ENCODE results near the gene TAS2R16.

TAS2R16 gene, protein sequence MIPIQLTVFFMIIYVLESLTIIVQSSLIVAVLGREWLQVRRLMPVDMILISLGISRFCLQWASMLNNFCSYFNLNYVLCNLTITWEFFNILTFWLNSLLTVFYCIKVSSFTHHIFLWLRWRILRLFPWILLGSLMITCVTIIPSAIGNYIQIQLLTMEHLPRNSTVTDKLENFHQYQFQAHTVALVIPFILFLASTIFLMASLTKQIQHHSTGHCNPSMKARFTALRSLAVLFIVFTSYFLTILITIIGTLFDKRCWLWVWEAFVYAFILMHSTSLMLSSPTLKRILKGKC

DNA sequence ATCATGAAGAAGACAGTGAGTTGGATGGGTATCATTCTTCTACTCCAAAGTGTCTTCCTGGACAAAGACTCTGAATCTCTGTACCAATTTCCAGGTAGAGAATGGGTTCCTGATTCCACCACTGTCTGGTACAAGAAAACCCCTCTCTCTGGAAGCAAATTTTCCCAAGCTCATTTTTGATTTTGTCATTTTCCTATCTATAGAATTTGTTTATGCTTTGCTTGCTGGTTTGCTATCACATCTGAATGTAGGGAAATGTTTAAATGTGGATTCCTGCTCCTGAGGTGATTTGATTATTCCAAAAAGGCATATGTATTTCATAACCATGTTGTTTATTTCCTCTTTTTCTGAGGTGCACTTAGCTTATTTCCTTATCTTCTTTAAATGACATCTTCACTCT is at the start of gene TAS2R16:
Gene TAS2R16 (minus strand): TSS at position 101 of the 400 bp plus-strand sequence. CDS start 66 bp downstream, at position 35.
- no peak for DNase-seq

DNA sequence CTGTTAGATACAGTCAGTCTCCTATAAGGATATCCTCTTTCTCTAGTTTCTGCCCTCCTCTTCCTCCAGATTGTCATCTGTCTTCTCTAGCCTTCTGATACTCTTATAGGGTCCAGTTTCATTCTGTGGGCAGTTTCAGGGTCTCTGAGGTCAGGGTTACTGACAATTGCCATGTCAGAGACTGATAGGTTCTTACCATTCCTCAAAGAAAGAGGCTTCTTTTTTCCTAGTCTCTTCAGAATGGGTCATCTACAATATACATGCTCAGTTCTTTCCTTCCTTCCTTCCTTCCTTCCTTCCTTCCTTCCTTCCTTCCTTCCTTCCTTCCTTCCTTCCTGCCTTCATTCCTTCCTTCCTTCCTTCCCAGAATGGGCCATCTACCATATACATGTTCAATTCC is 48.1 kb upstream of the TAS2R16 start:
- DNase-seq, result no peak

DNA sequence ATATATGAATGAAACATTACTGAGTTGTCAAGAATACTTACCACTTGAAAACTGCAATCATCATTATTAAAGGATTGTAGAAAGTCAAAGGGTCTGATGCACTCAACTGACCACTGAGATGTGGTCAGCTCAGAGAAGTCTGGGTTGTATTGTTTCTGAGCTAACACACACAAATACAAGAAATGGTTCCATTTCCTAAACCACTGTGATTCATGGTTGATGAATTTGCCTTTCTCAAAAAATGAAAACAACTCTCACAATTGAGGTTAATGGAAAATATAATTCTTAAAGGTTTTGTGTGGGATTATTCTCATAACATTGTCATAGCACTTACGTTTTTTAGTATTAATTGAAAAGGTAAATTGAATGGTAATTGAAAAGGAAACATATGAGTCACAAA is 45.6 kb upstream of the TAS2R16 start:
- no peak for DNase-seq

DNA sequence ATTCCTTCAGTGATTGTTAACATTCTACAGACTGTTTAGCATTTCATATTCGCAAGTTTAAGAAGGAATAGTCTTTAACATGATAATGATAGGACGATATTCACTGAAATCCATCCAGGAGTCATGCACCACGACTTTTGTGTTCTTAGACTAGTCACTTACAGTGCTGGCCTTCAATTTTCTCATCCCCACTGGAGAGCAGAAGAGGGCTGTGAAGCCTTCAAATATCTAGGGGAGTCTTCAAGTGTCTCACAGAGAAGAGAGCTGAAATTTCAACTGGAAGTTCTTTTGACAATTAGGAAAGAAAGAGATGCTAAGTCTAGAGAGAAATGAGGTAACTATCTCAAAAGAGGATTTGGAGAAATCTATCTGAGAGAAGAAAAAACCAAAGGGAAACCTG is 43.8 kb upstream of the TAS2R16 start:
- DNase-seq, result no peak

DNA sequence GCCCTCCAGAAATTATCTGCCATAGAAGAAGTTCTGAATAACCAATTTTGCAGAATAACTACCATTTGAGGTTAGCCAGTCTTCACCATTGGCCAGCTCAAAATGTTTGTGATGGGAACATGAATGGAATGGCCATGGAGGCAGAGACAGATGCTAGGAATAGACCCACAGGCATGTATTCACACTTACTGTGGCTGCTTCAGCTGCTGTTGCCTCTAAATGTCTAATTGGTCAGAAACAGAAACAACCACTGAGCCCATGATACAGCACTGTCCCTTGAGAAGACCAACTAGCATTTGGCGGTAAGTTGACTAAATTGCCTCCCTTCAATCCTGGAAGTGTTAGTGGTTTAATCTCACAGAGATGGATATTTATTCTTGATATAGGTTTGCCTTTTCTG is 38.6 kb upstream of the TAS2R16 start:
- DNase-seq, result no peak

DNA sequence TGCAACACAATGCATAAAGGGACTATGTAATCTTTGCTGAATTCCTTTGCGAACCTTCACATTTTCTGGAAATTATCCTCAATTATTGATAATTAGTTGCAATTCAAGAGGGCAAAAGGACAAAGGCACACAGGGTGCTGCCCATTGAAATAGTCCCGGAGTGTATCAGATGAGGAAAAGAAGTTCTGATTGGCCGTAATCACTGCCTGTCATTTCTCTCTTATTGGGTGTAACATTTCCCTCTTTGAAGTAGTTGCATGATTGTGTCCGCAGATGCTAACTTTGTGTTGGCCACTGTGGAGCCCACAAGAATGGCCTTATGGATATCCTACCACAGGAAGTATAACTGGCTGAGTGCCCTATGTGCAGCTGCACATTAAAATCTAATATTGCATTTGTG is 35.1 kb upstream of the TAS2R16 start:
- peak; percentile 68 for DNase-seq

DNA sequence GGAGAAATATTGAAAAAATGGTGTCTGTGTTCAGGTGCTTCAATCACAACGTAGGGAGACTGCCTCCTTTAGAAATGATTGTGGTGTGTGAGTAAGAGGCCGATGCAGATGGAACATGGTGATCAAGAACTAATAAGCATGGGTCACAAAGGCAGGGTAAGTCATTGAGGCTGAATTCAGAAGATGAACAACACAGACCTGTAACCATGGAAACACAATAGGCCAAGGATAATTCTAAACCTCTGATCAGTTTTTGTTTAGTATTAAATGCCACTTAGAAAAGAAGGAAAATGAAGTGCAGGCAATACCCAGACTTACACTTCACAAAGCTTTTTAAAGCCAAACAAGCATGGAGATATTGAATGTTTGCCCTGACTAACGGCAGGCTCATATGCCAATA is 32.8 kb upstream of the TAS2R16 start:
- no peak for DNase-seq

DNA sequence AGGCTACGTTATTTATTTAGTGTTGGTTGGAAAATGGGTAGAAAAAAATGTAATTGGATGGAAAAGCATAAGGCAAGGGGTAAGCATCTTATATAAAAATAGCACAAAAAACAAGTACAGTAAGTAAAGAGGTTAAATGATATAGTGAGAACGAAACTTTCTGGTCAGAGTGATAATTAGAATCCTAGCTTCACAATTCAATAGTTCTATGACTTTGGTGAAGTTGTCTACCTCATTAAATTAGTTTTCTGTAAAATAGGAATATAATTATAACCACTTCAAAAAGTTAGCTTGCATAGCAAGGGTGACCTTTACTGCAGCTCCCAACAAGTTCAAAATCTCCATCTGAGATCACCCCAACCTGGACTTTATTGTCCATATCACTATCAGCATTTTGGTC is 30.8 kb upstream of the TAS2R16 start:
- DNase-seq, result no peak

DNA sequence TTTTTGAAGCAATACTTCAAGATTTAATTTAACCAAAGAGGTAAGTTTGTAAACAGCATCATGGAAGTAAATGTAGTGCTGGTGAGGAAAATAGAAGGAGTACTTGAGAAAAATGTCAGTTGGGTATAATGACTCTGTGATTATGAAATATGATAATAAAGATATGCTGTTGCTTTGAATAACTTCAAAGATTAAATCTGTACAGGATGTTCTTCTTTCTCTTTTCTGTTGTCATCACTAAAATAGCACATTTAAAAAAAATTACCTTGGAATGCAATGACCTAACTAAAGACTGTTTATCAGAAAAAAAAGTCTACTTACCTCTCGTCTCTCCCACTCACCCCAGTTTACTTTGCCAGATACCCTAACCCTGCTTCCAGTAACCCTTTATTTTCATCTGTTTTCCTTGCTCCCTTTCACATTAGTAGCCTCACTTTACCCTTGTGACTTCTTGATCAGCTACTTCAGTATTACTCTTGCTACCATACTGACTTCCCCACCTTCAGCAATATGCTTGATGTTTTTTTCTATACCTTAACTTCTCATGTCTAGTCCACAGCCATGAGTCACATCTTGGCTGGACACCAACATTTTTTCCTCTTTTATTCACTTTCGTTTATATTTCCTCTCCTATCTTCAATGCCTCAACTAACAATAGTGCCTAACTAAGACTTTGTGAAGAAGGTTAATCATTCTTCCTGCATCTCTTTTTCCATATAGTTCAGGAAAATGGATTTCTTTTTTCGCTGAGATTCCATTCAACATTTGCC is 29.7 kb upstream of the TAS2R16 start:
- DNase-seq, result no peak

DNA sequence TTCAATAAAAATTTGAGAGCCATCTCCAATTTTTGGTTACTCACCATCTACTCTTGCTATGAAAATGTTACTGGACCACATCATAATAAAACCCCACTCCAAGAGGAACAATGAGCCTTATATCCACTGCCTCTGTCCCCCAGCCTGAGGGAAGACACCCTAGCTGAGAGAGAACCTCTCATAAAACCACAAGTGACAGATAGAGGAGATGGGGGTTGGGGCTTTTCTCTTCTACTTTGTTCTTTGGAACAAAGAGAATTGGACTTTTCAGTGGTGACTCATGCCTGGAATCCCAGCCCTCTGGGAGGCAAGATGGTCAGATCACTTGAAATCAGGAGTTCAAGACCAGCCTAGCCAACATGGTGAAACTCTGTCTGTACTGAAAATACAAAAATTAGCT is 27.6 kb upstream of the TAS2R16 start:
- no peak for DNase-seq

DNA sequence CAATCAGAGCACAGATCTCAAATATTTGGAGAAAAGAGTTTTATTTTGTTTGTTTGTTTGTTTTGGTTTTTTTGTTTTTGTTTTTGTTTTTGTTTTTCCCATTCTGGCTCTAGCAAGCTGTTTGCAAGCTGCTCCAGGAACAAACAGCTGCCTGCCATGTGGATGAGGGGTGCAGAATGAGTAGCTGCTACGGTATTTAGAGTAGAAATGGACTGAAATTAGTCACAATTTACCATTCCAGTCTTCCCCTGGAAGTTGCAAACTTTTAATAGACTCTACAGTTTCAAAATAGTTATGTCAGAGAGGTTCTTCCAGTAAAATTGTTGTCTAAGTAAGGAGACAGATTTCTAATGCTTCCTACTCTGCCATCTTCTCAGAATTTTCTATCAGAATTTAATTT is 27.1 kb upstream of the TAS2R16 start:
- no peak for DNase-seq

DNA sequence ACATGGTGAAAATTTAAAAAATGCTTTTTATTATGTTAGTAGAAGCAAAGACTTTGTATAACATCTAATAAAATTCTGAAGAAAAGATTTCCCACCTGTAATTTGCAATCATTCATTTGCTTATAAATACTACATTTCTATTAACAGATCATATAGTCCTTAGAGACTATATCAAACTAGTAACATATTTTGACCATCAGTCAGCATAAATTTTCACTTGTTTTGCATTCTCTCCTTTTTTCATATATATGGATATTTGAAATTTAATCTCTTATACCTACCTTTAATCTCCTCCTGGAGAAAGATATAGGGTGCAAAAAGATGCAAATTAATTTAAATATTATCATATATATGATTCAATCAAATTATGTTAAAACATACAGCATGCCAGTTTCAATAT is 16.9 kb upstream of the TAS2R16 start:
- no peak for DNase-seq

DNA sequence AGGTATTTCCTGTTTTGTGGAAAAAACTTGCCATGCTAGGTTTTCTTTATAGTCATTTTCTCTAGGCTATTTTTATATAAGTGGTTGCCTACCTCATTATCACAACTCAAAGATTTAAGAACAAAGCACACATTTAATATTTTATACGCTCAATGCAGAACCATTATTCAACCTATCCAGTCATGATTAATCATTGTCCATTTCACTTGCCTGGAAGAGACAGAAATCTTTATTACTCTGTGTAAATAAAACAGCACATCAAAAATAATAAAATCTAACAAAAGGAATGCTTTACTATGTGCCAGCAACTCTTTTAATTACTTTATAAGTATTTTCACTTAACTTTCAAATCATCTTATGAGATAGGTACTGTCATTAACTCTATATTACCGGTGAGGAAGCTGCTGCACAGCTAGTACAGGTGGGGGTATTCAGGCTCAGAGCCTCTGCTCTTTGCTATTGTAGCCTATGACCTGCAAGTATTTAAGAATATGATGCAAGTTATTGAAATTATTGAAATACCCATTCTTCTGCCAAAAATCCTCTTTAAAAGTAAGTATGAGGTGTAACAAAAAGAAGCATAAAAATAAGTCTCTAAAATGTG is 16.4 kb upstream of the TAS2R16 start:
- DNase-seq, result no peak

DNA sequence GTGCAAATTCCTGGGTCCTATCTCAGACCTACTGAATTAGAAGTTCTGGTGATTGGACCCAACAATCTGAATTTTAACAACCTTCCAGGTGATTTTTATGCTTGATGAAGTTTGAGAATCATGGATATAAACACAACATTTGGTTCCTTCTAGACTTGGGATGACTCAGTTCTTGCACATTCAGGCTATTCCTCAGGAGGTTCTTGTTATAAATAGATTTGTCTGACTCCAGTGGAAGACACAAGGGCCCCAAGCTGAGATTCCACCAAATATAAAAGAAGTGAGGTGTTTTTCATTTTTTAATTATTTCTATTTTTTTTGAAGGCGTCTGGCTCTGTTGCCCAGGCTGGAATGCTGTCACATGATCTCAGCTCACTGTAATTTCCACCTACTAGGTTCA is 9.4 kb upstream of the TAS2R16 start:
- no peak for DNase-seq

DNA sequence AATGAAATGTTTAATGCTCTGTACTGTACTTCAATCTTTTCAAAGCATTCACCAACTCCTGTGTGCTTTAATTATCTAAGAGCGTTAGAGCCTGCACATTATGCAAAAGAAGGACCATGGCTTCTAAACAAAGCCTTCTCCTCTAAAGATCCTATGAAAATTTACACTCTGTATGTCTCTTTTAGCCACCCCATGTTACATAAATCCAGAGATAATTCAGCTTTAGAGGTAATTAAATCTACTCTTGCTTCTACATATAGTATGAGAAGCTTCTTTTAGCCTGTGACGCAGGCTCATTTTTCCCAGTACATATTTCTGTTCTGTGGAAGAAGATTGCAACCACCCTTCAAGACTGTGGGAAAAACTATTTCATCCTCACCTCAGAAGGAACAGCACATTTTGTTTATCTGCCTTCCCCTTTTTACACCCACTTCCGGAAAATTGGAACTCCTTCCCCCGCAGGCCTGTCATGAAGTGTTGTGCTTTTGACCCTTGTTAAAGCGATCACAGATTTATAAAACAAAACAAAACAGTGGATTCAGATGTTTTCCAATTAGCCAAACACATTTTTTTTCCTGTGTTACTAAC is 8.1 kb upstream of the TAS2R16 start:
- DNase-seq, result no peak

DNA sequence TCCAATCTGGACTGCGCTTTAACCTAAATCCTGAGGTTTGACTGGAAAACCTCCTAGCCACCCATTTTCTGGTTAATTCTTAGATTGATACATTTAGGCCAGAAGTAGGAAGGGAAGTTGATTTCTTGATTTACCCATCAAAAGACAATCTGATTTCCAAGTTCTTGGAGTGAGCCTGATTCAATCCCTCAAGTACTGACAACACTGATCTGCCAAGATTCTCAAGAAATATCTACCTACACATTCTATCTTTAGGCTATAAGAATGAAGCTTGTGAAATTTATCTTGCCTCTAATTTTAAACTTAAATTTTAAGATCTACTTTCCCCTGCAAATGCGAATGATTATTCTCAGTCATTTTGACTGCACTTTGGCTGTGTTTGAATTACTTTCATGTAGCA is 5.9 kb downstream of the TAS2R16 start:
- DNase-seq, result no peak

DNA sequence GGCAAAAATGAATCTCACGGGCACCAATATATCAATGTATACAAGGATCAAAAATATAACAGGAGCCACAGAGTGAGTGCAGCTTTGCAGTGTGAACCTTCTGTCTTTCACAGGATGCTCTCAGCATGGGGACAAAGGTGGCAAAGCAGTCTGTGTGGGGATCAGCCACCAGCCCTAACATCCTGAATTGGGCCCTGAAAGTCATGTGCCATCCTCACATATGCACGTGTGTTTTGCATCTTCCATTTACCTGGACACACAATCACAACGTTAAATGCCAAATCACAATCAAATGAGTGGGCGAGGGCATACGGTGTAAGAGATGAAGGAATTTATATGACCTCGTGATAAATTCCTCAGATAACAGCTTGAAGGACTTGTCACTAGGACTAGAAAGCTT is 6.5 kb downstream of the TAS2R16 start:
- no peak for DNase-seq

DNA sequence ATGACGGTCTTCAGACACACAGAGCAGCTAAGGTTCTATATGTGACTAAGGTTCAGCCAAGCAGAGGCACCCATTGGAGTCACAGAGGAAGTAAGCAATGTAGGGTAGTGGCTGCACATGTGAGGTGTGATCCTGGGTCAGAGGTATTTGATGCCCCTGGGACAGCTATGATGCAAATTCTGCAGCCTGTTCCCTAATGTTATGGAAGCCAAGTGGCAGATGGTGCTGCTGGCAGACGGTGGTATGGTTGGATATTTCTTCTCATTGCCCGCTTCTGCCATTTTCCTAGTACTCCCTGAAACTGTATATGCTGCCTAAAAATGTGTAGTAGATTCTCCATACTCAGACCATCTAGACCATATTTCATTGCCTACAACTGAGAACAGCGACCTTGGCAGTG is 7.2 kb downstream of the TAS2R16 start:
- no peak for DNase-seq

DNA sequence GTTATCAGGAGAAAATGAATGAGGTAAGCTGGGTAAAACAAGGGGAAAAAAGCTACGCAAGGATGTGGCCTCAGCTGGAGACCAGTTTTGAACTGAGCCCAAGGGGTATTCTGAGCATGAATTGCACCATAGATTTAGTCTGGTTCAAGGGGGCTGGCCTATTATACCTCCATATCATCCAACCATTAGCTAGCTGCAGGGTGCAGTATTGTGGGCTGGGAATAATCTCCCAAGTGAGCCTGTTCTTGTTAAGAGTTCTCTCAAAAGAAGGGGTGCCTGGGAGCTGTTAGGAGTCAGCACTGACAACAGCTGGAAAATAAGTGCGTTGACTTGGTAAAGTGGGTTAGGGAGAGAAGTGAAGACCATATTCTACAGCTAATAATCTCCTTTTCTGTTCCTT is 8.0 kb downstream of the TAS2R16 start:
- no peak for DNase-seq

DNA sequence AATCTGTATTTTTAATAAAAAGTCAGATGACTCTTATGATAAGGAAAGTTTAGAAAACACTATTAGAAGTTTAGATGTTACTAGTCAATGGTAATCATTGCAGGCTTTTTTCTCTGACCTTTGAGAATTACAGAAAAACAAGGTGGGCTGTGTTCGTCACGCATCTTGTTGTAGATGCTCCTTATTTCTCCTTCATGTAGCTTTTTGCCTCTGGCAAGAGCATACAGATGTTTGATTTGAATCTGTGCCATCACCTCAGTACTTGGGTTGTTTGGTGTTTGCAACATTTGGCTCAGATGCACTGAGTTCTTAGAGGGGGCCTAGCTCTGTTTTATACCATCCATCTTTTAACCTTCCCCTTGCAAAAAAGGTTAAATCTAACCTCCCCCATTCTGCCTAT is 11.5 kb downstream of the TAS2R16 start:
- DNase-seq, result no peak

DNA sequence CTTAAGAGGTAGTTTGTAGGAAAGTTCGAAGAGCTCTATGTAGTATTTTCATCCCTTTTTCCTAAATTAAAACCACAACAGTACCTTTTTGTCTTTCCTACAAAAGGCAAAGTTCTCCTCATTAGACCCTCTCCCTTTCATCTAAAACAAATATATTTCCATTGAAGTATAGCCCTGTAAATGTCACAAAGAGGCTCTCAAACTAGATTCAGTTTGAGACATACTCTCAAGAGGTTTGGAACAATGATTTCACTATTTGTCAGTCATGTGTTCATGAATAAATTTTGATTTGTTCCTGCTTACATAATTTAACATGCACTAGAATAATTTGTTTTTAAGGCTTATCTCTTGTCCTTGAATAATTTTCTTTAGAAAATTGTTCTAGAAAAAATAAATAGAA is 12.2 kb downstream of the TAS2R16 start:
- DNase-seq, result no peak

DNA sequence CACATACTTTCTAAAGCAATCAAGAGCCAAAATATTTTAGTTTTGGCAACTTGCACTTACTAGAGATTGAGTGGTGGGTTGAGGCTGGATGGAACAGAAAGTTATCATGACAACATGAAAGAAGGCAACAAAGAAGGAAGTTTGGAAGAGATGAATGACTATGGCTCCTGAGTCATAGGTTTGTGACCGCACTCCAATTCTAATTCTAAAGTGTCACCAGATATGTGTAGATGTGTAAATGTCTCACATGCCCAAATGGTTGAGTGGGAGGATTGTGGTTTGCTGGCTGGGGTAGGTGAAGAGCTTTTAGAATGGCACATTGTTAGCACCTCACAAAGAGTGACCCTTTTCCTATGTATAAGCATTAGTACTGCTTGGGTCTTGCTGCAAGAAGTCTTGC is 20.2 kb downstream of the TAS2R16 start:
- DNase-seq, result no peak

DNA sequence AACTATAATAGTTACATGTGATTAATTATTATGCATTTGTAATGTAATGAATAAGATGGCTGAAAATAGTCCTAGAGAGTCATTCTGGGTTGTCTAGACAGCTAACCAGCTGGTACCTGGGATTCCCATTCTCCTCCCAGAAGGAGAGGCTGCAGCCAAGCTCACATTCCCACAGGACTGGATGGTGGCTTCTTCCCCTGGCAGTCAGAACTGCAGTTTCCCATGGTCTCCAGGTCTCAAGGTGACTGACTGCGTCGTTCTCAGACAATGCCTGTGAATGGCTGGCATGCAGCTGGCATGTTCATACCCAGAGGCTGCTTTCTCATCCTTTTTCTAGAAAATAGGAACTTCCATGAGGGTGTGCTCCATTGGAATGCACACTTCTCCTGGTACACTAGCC is 21.3 kb downstream of the TAS2R16 start:
- no peak for DNase-seq

DNA sequence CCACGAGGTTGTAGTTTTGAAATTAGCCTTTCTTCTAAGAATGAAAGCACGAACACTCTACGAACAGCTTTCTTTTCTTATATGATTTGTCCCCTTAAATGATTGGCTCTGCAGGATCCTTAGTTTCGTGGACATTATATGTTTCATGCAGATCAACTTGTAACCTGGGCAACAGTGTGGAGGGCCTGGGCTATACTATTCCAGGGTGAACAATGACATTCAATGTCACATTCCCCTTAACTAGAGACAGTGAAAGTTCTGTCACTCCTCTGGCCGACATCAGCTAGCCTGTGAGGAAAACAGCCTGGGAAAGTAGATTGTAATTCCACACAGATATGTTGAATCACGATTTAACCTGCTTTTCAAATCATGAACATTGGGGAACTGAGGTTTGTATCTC is 23.4 kb downstream of the TAS2R16 start:
- DNase-seq, result no peak
